Ovary (tissue), 9 donors: ENCODE data around the gene FAR1. TPM values are rescaled to one million over a fixed set of nuclear protein-coding genes. Genes with fewer than 3 reads are reported as not detected.
"Not testable (repeated sequence)": the region's sequence is repeated elsewhere in the genome, so short reads cannot be mapped to it uniquely, and the experiment has no call there.

Source experiments
- DNase-seq, 5 donors: peaks; one replicate each; pipeline ENCODE4 v3.0.0-alpha.2; 2019 to 2020
- H3K27ac ChIP-seq, 2 donors: fragments of 200-600 bp; one replicate each; pipeline versions ENCODE4 v1.5.1 to v1.8.0; 2019 to 2022
- H3K27me3 ChIP-seq: fragments of 200-600 bp; one replicate; pipeline ENCODE4 v1.8.0; 2022
- H3K36me3 ChIP-seq: fragments of 200-600 bp; sonication (generic); one replicate; pipeline ENCODE4 v1.5.1; 2019
- H3K4me1 ChIP-seq: one replicate; pipeline ENCODE4 v1.8.1; 2013; ENCODE audit warnings: mild to moderate bottlenecking, moderate library complexity; ENCODE audit not compliant: insufficient read depth
- H3K4me3 ChIP-seq: fragments of 200-600 bp; sonication (generic); one replicate; pipeline ENCODE4 v1.5.1; 2017
- H3K9me3 ChIP-seq, 2 donors: fragments of 200-600 bp in 1 of 2; sonication (generic) in 1 of 2; one replicate each; pipeline versions ENCODE4 v1.5.1 to v1.8.1; 2013 to 2019; ENCODE audit warnings: mild to moderate bottlenecking in 1 of 2, moderate library complexity in 1 of 2
- EP300 ChIP-seq: sonication (generic); formaldehyde crosslinking; IDR thresholded peaks from one replicate; pipeline ENCODE4 v1.6.1; 2017; ENCODE audit warnings: antibody characterized with exemption
- POLR2A ChIP-seq: fragments of 450-650 bp; IDR thresholded peaks from one replicate; pipeline ENCODE4 v1.6.1; 2017; ENCODE audit warnings: antibody characterized with exemption, mild to moderate bottlenecking, moderate library complexity
- WGBS, 3 donors: extraction: QIAGEN DNeasy Blood & Tissue Kit in 1 of 3; methylation state at CpG; one replicate each; pipeline versions ENCODE4 v1.1.5 to v1.1.7; 2013 to 2017; 5-methylcytosine and 5-hydroxymethylcytosine counted together
- intact Hi-C, 4 donors: fragments of 100-400 bp; cut with DNase I; formaldehyde crosslinking; loops; one replicate each; pipeline versions ENCODE4 v1.11.0 to v1.15.1; 2022 to 2023
- polyA plus RNA-seq, 2 donors: library from polyadenylated mRNA; stranded (reverse); fragments of 200-250 nt in 1 of 2; fragments of 350-450 nt in 1 of 2; fragmentation: Illumina TruSeq in 1 of 2; extraction: RNeasy Lipid Tissue Mini Kit (QIAGEN cat#74804) in 1 of 2; gene quantifications; one replicate each; pipeline ENCODE4 v1.2.3, GENCODE V29; 2013 to 2014
- total RNA-seq, 7 donors: library from RNA; depleted of rRNA in 2 of 7; stranded (reverse); fragments of >200 nt in 2 of 7; fragmentation: NEBNext Ultra II Directional in 3 of 7; extraction: Animal tissue kit (Norgen Biotek cat#: 25700) in 3 of 7; gene quantifications; one replicate each; pipeline versions ENCODE4 v1.1.0 to v1.2.4, GENCODE V29; 2016 to 2023
- TF ChIP-seq, protein P1 (sequence below), 3 donors: fragments of 450-650 bp in 2 of 3; fragments of 200-600 bp in 1 of 3; IDR thresholded peaks; one replicate each; pipeline versions ENCODE4 v1.5.1 to v1.8.0; 2016 to 2022; ENCODE audit warnings: antibody characterized with exemption in 3 of 3, mild to moderate bottlenecking in 1 of 3
- donor health status: DM: no; HTN: no; CAD: no; lungs with moderate emphysema.
- donor health status: DM: no; HTN: no; CAD: no.
- donor health status: Bipolar disorder and iron deficiency.
- donor health status: DM: yes; HTN: yes; CAD: no.
- donor health status: DM: no; HTN: no; CAD: no.
- donor health status: DM: yes; HTN: yes; CAD: no.

Gene FAR1
- total and polyA plus RNA-seq, 9 donors: 14.2 to 52.1 (median 39.5) TPM

GRCh38 chr11:13644997-13645687 is 23.3 kb upstream of the FAR1 start:
- Histone ChIP-seq H3K9me3 (no peaks in the 10 kb centered on the region), H3K4me3 (no peak overlapping the region), H3K27me3 (no peaks in the 10 kb centered on the region), H3K27ac (no peak overlapping the region), H3K4me1 (no peaks in the 10 kb centered on the region), H3K36me3 (no peaks in the 10 kb centered on the region)
- DNase-seq: no peak
- WGBS, 3 donors: 65 to 75% (median 66%) methylated on average over 7 of the region's 7 CpGs
- intact Hi-C loops: no loop called here
- TF ChIP-seq, protein P1, sequence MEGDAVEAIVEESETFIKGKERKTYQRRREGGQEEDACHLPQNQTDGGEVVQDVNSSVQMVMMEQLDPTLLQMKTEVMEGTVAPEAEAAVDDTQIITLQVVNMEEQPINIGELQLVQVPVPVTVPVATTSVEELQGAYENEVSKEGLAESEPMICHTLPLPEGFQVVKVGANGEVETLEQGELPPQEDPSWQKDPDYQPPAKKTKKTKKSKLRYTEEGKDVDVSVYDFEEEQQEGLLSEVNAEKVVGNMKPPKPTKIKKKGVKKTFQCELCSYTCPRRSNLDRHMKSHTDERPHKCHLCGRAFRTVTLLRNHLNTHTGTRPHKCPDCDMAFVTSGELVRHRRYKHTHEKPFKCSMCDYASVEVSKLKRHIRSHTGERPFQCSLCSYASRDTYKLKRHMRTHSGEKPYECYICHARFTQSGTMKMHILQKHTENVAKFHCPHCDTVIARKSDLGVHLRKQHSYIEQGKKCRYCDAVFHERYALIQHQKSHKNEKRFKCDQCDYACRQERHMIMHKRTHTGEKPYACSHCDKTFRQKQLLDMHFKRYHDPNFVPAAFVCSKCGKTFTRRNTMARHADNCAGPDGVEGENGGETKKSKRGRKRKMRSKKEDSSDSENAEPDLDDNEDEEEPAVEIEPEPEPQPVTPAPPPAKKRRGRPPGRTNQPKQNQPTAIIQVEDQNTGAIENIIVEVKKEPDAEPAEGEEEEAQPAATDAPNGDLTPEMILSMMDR (IDR thresholded peaks at IDR 0.05): no peak
- TF ChIP-seq POLR2A (no peak), EP300 (no peak)

- no peaks in the 10 kb centered on the region for H3K4me1 ChIP-seq
- no peak for DNase-seq
- WGBS, 3 donors: 66 to 72% (median 70%) methylated on average over 3 of the region's 3 CpGs
- intact Hi-C loops: no loop called here
- H3K27me3 ChIP-seq: no peaks in the 10 kb centered on the region
- no peaks in the 10 kb centered on the region for H3K36me3 ChIP-seq
- no peak overlapping the region for H3K27ac ChIP-seq
- TF ChIP-seq EP300 (no peak), POLR2A (no peak)
- TF ChIP-seq, protein P1 (IDR thresholded peaks at IDR 0.05): no peak
- H3K4me3 ChIP-seq: no peak overlapping the region
- no peaks in the 10 kb centered on the region for H3K9me3 ChIP-seq
Observed at GRCh38 chr11:13647391-13647790, 21.1 kb upstream of the FAR1 start.

GRCh38 chr11:13649619-13650018 is 18.8 kb upstream of the FAR1 start:
- H3K9me3 ChIP-seq: no peaks in the 10 kb centered on the region

GRCh38 chr11:13651515-13651914 is 17.0 kb upstream of the FAR1 start:
- H3K9me3 ChIP-seq, H3K27me3 ChIP-seq, DNase-seq, H3K27ac ChIP-seq, H3K36me3 ChIP-seq, H3K4me1 ChIP-seq, H3K4me3 ChIP-seq: not testable (repeated sequence)
- intact Hi-C loops: loop anchor here in 1 of 4 donors (5.0 kb wide), 1 partner anchor 191 kb away; no protein-coding TSS in a partner anchor
- 65 to 74% (median 72%) methylated on average over 6 of the region's 6 CpGs for WGBS, 3 donors

More at GRCh38 chr11:13649619-13650018, 18.8 kb upstream of the FAR1 start:
- no peak overlapping the region for H3K27ac ChIP-seq
- H3K4me1 ChIP-seq: no peaks in the 10 kb centered on the region
- 53 to 82% (median 76%) methylated on average over 4 of the region's 4 CpGs for WGBS, 3 donors
- TF ChIP-seq POLR2A: no peak
- TF ChIP-seq, protein P1 (IDR thresholded peaks at IDR 0.05): no peak
- no peak for TF ChIP-seq EP300
- H3K36me3 ChIP-seq: no peaks in the 10 kb centered on the region
- H3K4me3 ChIP-seq: no peak overlapping the region
- intact Hi-C loops: loop anchor here in 1 of 4 donors (5.0 kb wide), 1 partner anchor 193 kb away; no protein-coding TSS in a partner anchor
- no peaks in the 10 kb centered on the region for H3K27me3 ChIP-seq
- DNase-seq: no peak

DNA sequence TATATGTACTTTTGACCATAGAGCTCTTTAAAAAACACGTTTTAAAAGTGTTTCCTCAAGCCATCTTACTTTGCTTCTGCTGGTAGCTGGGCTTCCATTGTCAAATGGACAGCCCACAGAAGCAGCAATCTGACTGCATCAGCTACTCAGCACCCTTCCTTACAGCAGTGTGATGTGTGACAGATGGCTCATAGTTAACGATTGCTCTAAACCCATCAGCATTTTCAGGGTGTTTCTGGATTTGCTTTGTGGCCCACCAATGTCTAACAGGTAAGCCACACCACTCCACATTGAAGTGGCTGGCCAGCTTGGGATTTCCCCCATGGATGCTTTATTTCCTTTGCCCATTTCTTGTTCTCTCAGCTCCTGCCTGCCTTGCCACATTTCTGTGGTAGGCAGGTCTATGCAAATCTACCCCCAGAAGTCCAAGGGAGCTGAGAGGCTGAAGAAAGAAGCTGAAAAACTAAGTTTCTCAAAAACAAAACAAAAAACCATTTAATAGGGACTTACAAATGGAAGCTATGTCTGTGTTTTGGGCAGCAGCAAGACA is 7.3 kb upstream of the FAR1 start:
- TF ChIP-seq EP300: no peak
- TF ChIP-seq POLR2A: no peak
- TF ChIP-seq, protein P1 (IDR thresholded peaks at IDR 0.05): no peak
- no peak overlapping the region for H3K4me3 ChIP-seq
- no peaks in the 10 kb centered on the region for H3K36me3 ChIP-seq
- no peak for DNase-seq
- H3K27ac ChIP-seq: no peak overlapping the region
- H3K4me1 ChIP-seq: no peaks in the 10 kb centered on the region
- intact Hi-C loops: no loop called here
- 27 to 50% (median 47%) methylated on average over 2 of the region's 2 CpGs for WGBS, 3 donors
- no peaks in the 10 kb centered on the region for H3K27me3 ChIP-seq
- H3K9me3 ChIP-seq: peaks cover 0 to 3% of the 10 kb centered on the region in 2 donors
